Endothelial cell of umbilical vein (primary cell): ENCODE data around the gene MTAP. TPM values are rescaled to one million over a fixed set of nuclear protein-coding genes. Genes with fewer than 3 reads are reported as not detected.

Experiments
- BruUV-seq: library from RNA; stranded (reverse); fragments of 400-500 nt; replicated peaks from 2 replicates; lab custom pipeline; 2021; lab: Mats Ljungman, UMichigan
- CTCF ChIA-PET: fragments of 300-600, 350-600 bp; sonication (Branson Sonifier 250); formaldehyde crosslinking; loops from one replicate; lab custom pipeline; 2021; ENCODE audit warnings: antibody characterized with exemption, inconsistent platforms; lab: Charles Lee
- POLR2A ChIA-PET: fragments of 300-600, 350-600 bp; sonication (Branson Sonifier 250); formaldehyde crosslinking; loops from one replicate; lab custom pipeline; 2021; ENCODE audit warnings: antibody characterized with exemption, inconsistent platforms; lab: Charles Lee
- DNase-seq: peaks from one replicate; pipeline ENCODE4 v3.0.0-alpha.2; 2011; ENCODE audit warnings: low read depth, low spot score
- FAIRE-seq: peaks from 2 replicates; lab custom pipeline; 2011; peaks lifted over from hg19 to GRCh38; lab: Jason Lieb, UNC
- H2AFZ ChIP-seq: 2 replicates; pipeline ENCODE4 v1.6.0; 2012; ENCODE audit warnings: low read depth, low read length, control low read depth, inconsistent platforms
- H3K27ac ChIP-seq: 2 replicates; pipeline ENCODE4 v1.5.1; 2011; ENCODE audit warnings: low read depth, mild to moderate bottlenecking, control low read depth, low read length, moderate library complexity; ENCODE audit not compliant: insufficient read depth
- H3K27me3 ChIP-seq, 2 experiments: 2 replicates each; pipeline versions ENCODE4 v1.6.0 to v1.6.1; 2011; ENCODE audit warnings: low read length in 2 of 2, mixed read lengths in 1 of 2; ENCODE audit not compliant: control insufficient read depth in 2 of 2, insufficient read depth in 2 of 2
- H3K36me3 ChIP-seq, 2 experiments: 2 replicates in 1 of 2; 3 replicates in 1 of 2; pipeline ENCODE4 v1.5.1; 2011; ENCODE audit warnings: low read length in 2 of 2, mild to moderate bottlenecking in 1 of 2, moderate library complexity in 1 of 2; ENCODE audit not compliant: control insufficient read depth in 2 of 2, insufficient read depth in 2 of 2; ENCODE audit errors: extremely low read depth in 1 of 2
- H3K4me1 ChIP-seq: 3 replicates; pipeline ENCODE4 v1.5.1; 2011; ENCODE audit warnings: mild to moderate bottlenecking, low read length; ENCODE audit not compliant: control insufficient read depth, insufficient read depth; ENCODE audit errors: extremely low read depth
- H3K4me2 ChIP-seq: 2 replicates; pipeline ENCODE4 v1.6.1; 2011; ENCODE audit warnings: low read length, control low read depth, mixed read lengths; ENCODE audit not compliant: insufficient read depth
- H3K4me3 ChIP-seq, 3 experiments: fragments of 200-600 bp in 1 of 3; sonication (generic), shearing (Covaris generic) in 1 of 3; replicated peaks in 1 of 3; 2 replicates each; pipeline ENCODE4 v1.5.1; 2011 to 2016; ENCODE audit warnings: control low read depth in 3 of 3, low read length in 3 of 3, mild to moderate bottlenecking in 2 of 3, inconsistent platforms in 1 of 3, low read depth in 1 of 3, moderate library complexity in 1 of 3; ENCODE audit not compliant: insufficient read depth in 1 of 3
- H3K79me2 ChIP-seq: 2 replicates; pipeline ENCODE4 v1.6.0; 2012; ENCODE audit warnings: low read length, inconsistent platforms; ENCODE audit not compliant: control insufficient read depth, insufficient read depth
- H3K9ac ChIP-seq: replicated peaks from 2 replicates; pipeline ENCODE3; 2011; ENCODE audit warnings: low read length, control low read depth; ENCODE audit not compliant: insufficient read depth; ENCODE audit errors: extremely low read depth
- H3K9me1 ChIP-seq: replicated peaks from 3 replicates; pipeline ENCODE4 v1.6.0; 2011; ENCODE audit warnings: mild to moderate bottlenecking, low read length; ENCODE audit not compliant: control insufficient read depth, insufficient read depth; ENCODE audit errors: extremely low read depth
- H3K9me3 ChIP-seq: replicated peaks from 2 replicates; pipeline ENCODE4 v1.5.1; 2012; ENCODE audit warnings: low read length, inconsistent platforms; ENCODE audit not compliant: control insufficient read depth, insufficient read depth
- H4K20me1 ChIP-seq: replicated peaks from 2 replicates; pipeline ENCODE3; 2011; ENCODE audit warnings: mild to moderate bottlenecking, low read length; ENCODE audit not compliant: control insufficient read depth, insufficient read depth; ENCODE audit errors: extremely low read depth
- CTCF ChIP-seq, 2 donors: IDR thresholded peaks; 1 replicate in 1 of 2; 2 replicates in 1 of 2; pipeline ENCODE4 v1.5.1; 2011; ENCODE audit warnings: low read length in 2 of 2, mild to moderate bottlenecking in 2 of 2, moderate library complexity in 2 of 2, control low read depth in 1 of 2, inconsistent platforms in 1 of 2, low read depth in 1 of 2; ENCODE audit not compliant: insufficient read depth in 1 of 2; ENCODE audit errors: extremely low read depth in 1 of 2
- EZH2 ChIP-seq: IDR thresholded peaks from 2 replicates; pipeline ENCODE4 v1.6.1; 2012; ENCODE audit warnings: borderline replicate concordance, low read depth, mild to moderate bottlenecking, moderate library complexity, low read length, inconsistent platforms; ENCODE audit not compliant: severe bottlenecking
- FOS ChIP-seq: IDR thresholded peaks from 2 replicates; pipeline ENCODE4 v1.6.1; 2011; ENCODE audit warnings: mild to moderate bottlenecking, low read length, moderate library complexity, borderline replicate concordance; ENCODE audit not compliant: insufficient read depth
- GATA2 ChIP-seq: IDR thresholded peaks from 2 replicates; pipeline ENCODE4 v1.7.0; 2011; ENCODE audit warnings: low read depth, mild to moderate bottlenecking, moderate library complexity, mixed read lengths, low read length; ENCODE audit not compliant: insufficient read length, insufficient read depth
- JUN ChIP-seq: IDR thresholded peaks from 2 replicates; pipeline ENCODE4 v1.6.1; 2011; ENCODE audit warnings: borderline replicate concordance, low read depth; ENCODE audit not compliant: insufficient read length, insufficient read depth
- MAX ChIP-seq: IDR thresholded peaks from 2 replicates; pipeline ENCODE4 v1.6.1; 2011; ENCODE audit not compliant: insufficient read depth, insufficient read length
- MYC ChIP-seq: IDR thresholded peaks from one replicate; pipeline ENCODE4 v1.6.1; 2011; ENCODE audit warnings: mild to moderate bottlenecking, low read depth, low read length
- POLR2A ChIP-seq: IDR thresholded peaks from 2 replicates; pipeline ENCODE4 v1.6.1; 2012; ENCODE audit warnings: low read depth, mild to moderate bottlenecking, control low read depth, low read length
- POLR2AphosphoS5 ChIP-seq: IDR thresholded peaks from 2 replicates; pipeline ENCODE4 v1.6.1; 2012; ENCODE audit warnings: low read depth, mild to moderate bottlenecking, control low read depth, low read length, moderate library complexity; ENCODE audit not compliant: insufficient read depth
- dilution Hi-C: fragments of 300-500 bp; cut with MboI; formaldehyde crosslinking; loops from one replicate; pipeline ENCODE4 v1.15.0; 2019; ENCODE audit warnings: low sequenced_read_pairs; ENCODE audit not compliant: extremely low pct_ligation_motif_present
- intact Hi-C: fragments of 100-400 bp; cut with micrococcal nuclease; formaldehyde crosslinking; loops from one replicate; pipeline ENCODE4 v1.10.0; 2022
- polyA plus RNA-seq, 4 experiments: library from polyadenylated mRNA; depleted of rRNA in 3 of 4; stranded (reverse) in 3 of 4; unstranded in 1 of 4; fragments of >200 nt; gene quantifications; 2 replicates each; pipeline versions ENCODE4 v1.2.1 to v1.2.3, GENCODE V29; 2011 to 2012; ENCODE audit warnings: missing spikeins in 1 of 4
- total RNA-seq: library from RNA; stranded (reverse); gene quantifications from 2 replicates; pipeline ENCODE4 v1.2.3, GENCODE V29; 2021

Gene MTAP
- total and polyA plus RNA-seq, 2 donors (not counting 3 experiments of a cell fraction or from before 2014, with no cell fraction given), result 11.3 to 55.1 TPM

GRCh38 chr9:21781656-21782055 is 20.8 kb upstream of the MTAP start:
- Histone ChIP-seq H2AFZ (no peak overlapping the region), H4K20me1 (no peaks in the 10 kb centered on the region), H3K9ac (no peak overlapping the region), H3K27me3 (peaks cover 0 to 4% of the 10 kb centered on the region in 2 experiments), H3K4me1 (peaks cover 2% of the 10 kb centered on the region), H3K4me2 (no peak overlapping the region), H3K36me3 (no peaks in the 10 kb centered on the region), H3K9me1 (no peaks in the 10 kb centered on the region), H3K79me2 (no peaks in the 10 kb centered on the region), H3K9me3 (no peaks in the 10 kb centered on the region), H3K4me3 (no peak overlapping the region), H3K27ac (no peak overlapping the region)
- TF ChIP-seq EZH2 (no peak), GATA2 (no peak), POLR2AphosphoS5 (no peak), POLR2A (no peak)
- no peak for FAIRE-seq
- no peak for DNase-seq
- dilution Hi-C loops (loop anchor here (25.0 kb wide), 1 partner anchor 219 kb away; no protein-coding TSS in a partner anchor), intact Hi-C loops (no loop called here)
- ChIA-PET POLR2A (interaction anchor here (0.5 kb wide), 1 partner anchor 61 kb away, joined by 3 read pairs; no protein-coding TSS in a partner anchor), CTCF (interaction anchor here (1.0 kb wide), 1 partner anchor 20 kb away, joined by 3 read pairs; no protein-coding TSS in a partner anchor)
- BruUV-seq, result no TSS peak

- H3K9me3 ChIP-seq, result no peaks in the 10 kb centered on the region
- H3K79me2 ChIP-seq, result no peaks in the 10 kb centered on the region
- H3K9me1 ChIP-seq, result no peaks in the 10 kb centered on the region
- CTCF ChIA-PET, result interaction anchor here (1.0 kb wide), 1 partner anchor 21 kb away, joined by 3 read pairs; no protein-coding TSS in a partner anchor
- H3K4me3 ChIP-seq, result no peak overlapping the region
- no peak overlapping the region for H3K27ac ChIP-seq
- intact Hi-C loops (no loop called here), dilution Hi-C loops (loop anchor here (25.0 kb wide), 1 partner anchor 220 kb away; no protein-coding TSS in a partner anchor)
- H3K27me3 ChIP-seq, result peaks cover 0 to 4% of the 10 kb centered on the region in 2 experiments
- H3K9ac ChIP-seq, result no peak overlapping the region
- TF ChIP-seq GATA2 (no peak), POLR2AphosphoS5 (no peak), EZH2 (no peak), CTCF (IDR thresholded peaks at IDR 0.05; ENCODE audit: extremely low read depth in 1 of 2, insufficient read depth in 1 of 2, low read depth in 1 of 2, low read length in 2 of 2) (no peak), POLR2A (no peak), MAX (no peak), JUN (no peak), MYC (no peak), FOS (no peak)
- no peaks in the 10 kb centered on the region for H3K36me3 ChIP-seq
- DNase-seq, result no peak
- no peak overlapping the region for H2AFZ ChIP-seq
- no peak overlapping the region for H3K4me2 ChIP-seq
- POLR2A ChIA-PET, result interaction anchor here (0.5 kb wide), 1 partner anchor 61 kb away, joined by 3 read pairs; no protein-coding TSS in a partner anchor
- no peaks in the 10 kb centered on the region for H4K20me1 ChIP-seq
- no TSS peak for BruUV-seq
- H3K4me1 ChIP-seq, result peaks cover 2% of the 10 kb centered on the region
- no peak for FAIRE-seq
Observed at GRCh38 chr9:21782205-21782604, 20.2 kb upstream of the MTAP start.
